ENCODE results near the gene PIAS2. TPM values are rescaled to one million over a fixed set of nuclear protein-coding genes. Genes with fewer than 3 reads are reported as not detected.
"Not testable (repeated sequence)": the region's sequence is repeated elsewhere in the genome, so short reads cannot be mapped to it uniquely, and the experiment has no call there.

PIAS2 gene
- total RNA-seq, 1 donor from 2014 or later, result 36.0 TPM

DNA sequence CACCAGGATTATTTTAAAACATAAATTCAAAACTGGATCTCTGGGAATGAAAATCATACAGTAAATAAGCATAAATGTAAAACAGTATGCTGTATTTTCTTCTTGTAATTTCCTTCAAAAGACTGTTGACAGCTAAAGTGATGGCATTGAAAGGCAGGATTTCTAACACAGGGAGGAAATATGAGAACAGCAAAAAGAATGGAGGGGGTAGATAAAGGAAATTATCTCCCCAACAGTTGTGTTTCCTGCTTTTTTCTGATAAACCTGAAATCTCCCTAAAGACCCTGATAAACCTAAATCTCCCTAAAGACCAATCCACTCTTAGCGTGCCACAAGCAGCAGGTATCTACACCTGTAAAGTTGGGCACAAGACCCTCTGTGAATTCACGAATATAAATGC, 50.8 kb downstream of the PIAS2 start:
- ChIA-PET CTCF (no interaction called here), POLR2A (no interaction called here)
- Mint-ChIP-seq H3K27ac (no peak overlapping the region), H3K4me3 (no peak overlapping the region), H3K4me1 (peaks cover 3% of the 10 kb centered on the region), H3K27me3 (no peaks in the 10 kb centered on the region), H3K36me3 (ENCODE audit: low read depth) (peaks cover 55% of the 10 kb centered on the region), H3K9me3 (peaks cover 34% of the 10 kb centered on the region)
- intact Hi-C loops (cut with micrococcal nuclease), result no loop called here
- no peak for DNase-seq
- ATAC-seq (ENCODE audit: low read depth), result no peak
- TF ChIP-seq, protein P1, sequence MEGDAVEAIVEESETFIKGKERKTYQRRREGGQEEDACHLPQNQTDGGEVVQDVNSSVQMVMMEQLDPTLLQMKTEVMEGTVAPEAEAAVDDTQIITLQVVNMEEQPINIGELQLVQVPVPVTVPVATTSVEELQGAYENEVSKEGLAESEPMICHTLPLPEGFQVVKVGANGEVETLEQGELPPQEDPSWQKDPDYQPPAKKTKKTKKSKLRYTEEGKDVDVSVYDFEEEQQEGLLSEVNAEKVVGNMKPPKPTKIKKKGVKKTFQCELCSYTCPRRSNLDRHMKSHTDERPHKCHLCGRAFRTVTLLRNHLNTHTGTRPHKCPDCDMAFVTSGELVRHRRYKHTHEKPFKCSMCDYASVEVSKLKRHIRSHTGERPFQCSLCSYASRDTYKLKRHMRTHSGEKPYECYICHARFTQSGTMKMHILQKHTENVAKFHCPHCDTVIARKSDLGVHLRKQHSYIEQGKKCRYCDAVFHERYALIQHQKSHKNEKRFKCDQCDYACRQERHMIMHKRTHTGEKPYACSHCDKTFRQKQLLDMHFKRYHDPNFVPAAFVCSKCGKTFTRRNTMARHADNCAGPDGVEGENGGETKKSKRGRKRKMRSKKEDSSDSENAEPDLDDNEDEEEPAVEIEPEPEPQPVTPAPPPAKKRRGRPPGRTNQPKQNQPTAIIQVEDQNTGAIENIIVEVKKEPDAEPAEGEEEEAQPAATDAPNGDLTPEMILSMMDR (IDR thresholded peaks at IDR 0.05), result no peak

DNA sequence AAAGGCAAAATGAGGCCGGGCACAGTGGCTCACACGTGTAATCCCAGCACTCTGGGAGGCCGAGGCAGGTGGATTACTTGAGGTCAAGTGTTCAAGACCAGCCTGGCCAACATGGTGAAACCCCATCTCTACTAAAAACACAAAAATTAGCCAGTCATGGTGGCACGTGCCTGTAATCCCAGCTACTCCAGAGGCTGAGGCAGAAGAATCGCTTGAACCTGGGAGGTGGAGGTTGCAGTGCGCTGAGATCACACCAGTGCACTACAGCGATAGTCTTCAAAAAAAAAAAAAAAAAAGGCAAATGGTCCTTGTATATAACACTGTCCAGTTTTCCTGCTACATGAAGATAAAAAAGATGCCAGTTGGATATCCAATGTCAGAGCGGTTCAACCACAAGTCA, 52.1 kb downstream of the PIAS2 start:
- H3K27me3 Mint-ChIP-seq; DNase-seq; ATAC-seq (ENCODE audit: low read depth); CTCF ChIA-PET; H3K4me3 Mint-ChIP-seq; H3K27ac Mint-ChIP-seq; POLR2A ChIA-PET; intact Hi-C loops (cut with micrococcal nuclease); H3K4me1 Mint-ChIP-seq: not testable (repeated sequence)
- Mint-ChIP-seq H3K9me3 (peaks cover 30% of the 10 kb centered on the region), H3K36me3 (ENCODE audit: low read depth) (peaks cover 53% of the 10 kb centered on the region)

DNA sequence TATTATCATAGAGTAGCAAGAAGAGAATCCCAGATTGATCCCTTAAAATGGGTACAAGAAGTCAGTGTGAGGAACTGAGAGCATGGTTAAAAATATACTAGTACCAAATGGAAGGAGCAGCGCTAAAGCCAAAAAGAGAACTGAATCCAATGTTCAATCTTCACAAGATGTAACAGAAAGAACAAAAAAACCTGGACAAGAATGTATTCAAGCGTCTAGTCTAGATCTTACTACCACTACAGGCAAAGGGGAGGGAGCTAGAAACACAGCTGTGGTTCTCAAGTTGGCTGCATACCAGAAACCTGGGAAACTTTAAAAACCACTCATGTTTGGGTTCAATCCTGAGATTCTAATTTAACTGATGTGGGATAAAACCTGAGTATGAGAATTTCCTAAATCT, 57.5 kb downstream of the PIAS2 start:
- ChIA-PET POLR2A (interaction anchor here (1.1 kb wide), 1 partner anchor 57 kb away, joined by 4 read pairs; the partner anchor contains the start of genes KATNAL2 and PIAS2), CTCF (no interaction called here)
- TF ChIP-seq, protein P1 (IDR thresholded peaks at IDR 0.05), result no peak
- ATAC-seq (ENCODE audit: low read depth) (peak; percentile 21), DNase-seq (no peak)
- H3K4me3 Mint-ChIP-seq, result peak overlapping the region; percentile 46
- H3K36me3 Mint-ChIP-seq (ENCODE audit: low read depth), result peaks cover 47% of the 10 kb centered on the region
- peaks cover 26% of the 10 kb centered on the region for H3K4me1 Mint-ChIP-seq
- no peaks in the 10 kb centered on the region for H3K27me3 Mint-ChIP-seq
- peak overlapping the region; percentile 38 for H3K27ac Mint-ChIP-seq
- intact Hi-C loops (cut with micrococcal nuclease), result no loop called here
- peaks cover 7% of the 10 kb centered on the region for H3K9me3 Mint-ChIP-seq

DNA sequence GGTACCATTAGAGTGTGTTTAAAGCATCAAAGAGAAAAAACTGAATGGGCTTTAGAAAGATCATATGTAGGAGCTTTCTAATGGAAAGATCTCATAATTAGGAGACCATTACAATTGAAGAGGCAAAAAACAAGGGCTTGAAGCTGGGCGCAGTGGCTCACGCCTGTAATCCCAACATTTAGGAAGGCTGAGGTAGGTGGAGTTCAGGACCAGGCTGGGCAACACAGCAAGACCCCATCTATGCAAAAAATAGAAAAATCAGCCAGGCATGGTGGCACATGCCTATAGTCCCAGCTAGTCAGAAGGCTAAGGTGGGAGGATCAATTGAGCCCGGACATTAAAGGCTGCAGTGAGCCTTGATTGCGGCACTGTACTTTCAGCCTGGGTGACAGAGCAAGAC, 59.0 kb downstream of the PIAS2 start:
- DNase-seq (no peak), ATAC-seq (ENCODE audit: low read depth) (no peak)
- no peak overlapping the region for H3K4me3 Mint-ChIP-seq
- H3K27me3 Mint-ChIP-seq, result no peaks in the 10 kb centered on the region
- ChIA-PET CTCF (no interaction called here), POLR2A (no interaction called here)
- H3K9me3 Mint-ChIP-seq, result peaks cover 7% of the 10 kb centered on the region
- peaks cover 26% of the 10 kb centered on the region for H3K4me1 Mint-ChIP-seq
- TF ChIP-seq, protein P1 (IDR thresholded peaks at IDR 0.05), result no peak
- peaks cover 54% of the 10 kb centered on the region for H3K36me3 Mint-ChIP-seq (ENCODE audit: low read depth)
- intact Hi-C loops (cut with micrococcal nuclease), result no loop called here
- no peak overlapping the region for H3K27ac Mint-ChIP-seq

DNA sequence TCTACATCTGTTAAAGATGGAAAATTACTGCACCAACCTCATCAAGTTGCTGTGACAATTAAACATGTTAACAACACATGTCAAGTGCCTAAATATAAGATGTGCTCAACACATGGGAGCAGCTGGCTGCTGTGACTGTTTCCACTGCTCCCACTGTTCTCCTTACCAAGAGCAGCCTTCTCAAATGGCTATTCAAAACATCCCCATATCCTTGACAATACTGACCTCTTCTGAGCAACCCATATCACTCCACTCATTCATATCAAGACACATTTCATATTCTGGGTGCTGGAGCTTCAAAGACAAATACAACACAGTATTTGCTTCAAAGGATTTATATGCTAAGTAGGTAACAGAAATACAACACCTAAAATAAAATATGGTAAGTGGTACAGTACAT, 60.3 kb downstream of the PIAS2 start:
- Mint-ChIP-seq H3K36me3 (ENCODE audit: low read depth) (peaks cover 60% of the 10 kb centered on the region), H3K9me3 (peaks cover 7% of the 10 kb centered on the region), H3K4me3 (no peak overlapping the region), H3K27me3 (no peaks in the 10 kb centered on the region), H3K27ac (no peak overlapping the region), H3K4me1 (peaks cover 26% of the 10 kb centered on the region)
- intact Hi-C loops (cut with micrococcal nuclease), result no loop called here
- ChIA-PET CTCF (no interaction called here), POLR2A (no interaction called here)
- no peak for ATAC-seq (ENCODE audit: low read depth)
- TF ChIP-seq, protein P1 (IDR thresholded peaks at IDR 0.05), result no peak
- no peak for DNase-seq

DNA sequence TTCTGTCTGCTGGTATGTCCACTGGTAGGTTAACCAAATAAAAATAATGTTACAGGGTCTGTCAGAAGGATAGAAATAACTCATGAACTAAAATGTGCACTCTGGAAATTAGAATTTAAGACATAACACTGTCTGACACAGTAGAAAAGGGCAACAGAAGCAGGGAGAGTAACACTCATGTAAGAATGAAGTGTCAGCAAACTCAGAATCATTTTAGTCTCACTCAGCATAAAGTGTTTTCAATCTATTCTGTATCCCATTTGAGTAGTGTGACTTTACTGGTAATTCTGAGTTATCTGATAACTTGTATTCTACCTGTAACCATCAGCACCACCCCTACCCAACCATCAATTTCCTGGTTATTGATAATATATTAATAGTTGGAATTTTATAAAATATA, 68.3 kb downstream of the PIAS2 start:
- DNase-seq (no peak), ATAC-seq (ENCODE audit: low read depth) (no peak)
- no peaks in the 10 kb centered on the region for H3K27me3 Mint-ChIP-seq
- H3K36me3 Mint-ChIP-seq (ENCODE audit: low read depth), result peaks cover 29% of the 10 kb centered on the region
- H3K4me3 Mint-ChIP-seq, result no peak overlapping the region
- H3K9me3 Mint-ChIP-seq, result no peaks in the 10 kb centered on the region
- peaks cover 2% of the 10 kb centered on the region for H3K4me1 Mint-ChIP-seq
- POLR2A ChIA-PET, result no interaction called here
- CTCF ChIA-PET, result interaction anchor here (0.6 kb wide), 1 partner anchor 61 kb away, joined by 3 read pairs; no protein-coding TSS in a partner anchor
- TF ChIP-seq, protein P1 (IDR thresholded peaks at IDR 0.05), result no peak
- intact Hi-C loops (cut with micrococcal nuclease), result no loop called here
- H3K27ac Mint-ChIP-seq, result no peak overlapping the region
